NOMO-1 (cell line): Measurements from ENCODE around the gene DHCR7.

Experiments
- DNase-seq, 2 experiments: peaks; one replicate each; lab custom pipeline; 2025; ENCODE audit not compliant: unreplicated experiment in 2 of 2; lab: John Stamatoyannopoulos, UW

The DHCR7 gene

DNA sequence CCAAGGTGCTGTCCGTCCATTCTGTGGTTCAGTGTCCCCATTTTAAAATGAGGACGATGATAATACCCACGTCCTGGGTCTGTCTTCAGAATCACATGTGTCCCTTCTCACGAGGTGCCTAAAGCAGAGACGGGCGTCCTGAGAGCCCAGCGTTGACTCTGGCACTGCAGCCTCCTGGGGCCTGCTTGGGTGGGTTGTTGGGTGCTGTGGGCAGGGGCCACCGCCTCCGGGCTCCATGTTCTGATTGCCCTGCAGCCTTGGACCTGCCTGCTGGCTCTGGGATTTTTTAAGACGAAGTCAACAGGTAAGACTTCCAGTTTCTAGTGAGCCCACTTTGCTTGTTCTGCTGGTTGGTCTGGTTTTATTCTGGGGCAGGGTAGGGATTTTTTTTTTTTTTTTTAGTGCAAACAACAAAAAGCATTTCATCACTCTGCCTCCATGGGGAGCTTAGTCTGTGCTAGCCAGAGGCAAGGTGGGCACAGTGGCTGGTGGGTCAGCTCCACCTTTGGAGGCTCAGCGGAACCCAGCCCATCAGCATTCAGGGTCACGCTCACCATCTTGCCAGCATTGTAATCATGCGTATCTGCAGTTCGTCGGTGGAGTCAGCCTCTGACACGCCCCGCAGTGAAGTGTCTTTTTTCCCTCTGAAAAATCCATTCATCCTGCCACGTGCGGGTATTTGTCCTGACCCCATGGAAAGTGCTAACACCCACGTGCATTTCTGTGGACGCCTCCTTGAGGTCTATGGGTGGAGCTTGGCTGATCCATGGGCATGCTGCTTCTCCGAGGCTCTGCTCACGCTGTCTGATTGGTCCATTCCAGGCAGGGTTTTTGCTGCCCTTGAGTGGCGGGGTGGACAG lies 33.1 kb upstream of the DHCR7 start:
- no peak for DNase-seq

DNA sequence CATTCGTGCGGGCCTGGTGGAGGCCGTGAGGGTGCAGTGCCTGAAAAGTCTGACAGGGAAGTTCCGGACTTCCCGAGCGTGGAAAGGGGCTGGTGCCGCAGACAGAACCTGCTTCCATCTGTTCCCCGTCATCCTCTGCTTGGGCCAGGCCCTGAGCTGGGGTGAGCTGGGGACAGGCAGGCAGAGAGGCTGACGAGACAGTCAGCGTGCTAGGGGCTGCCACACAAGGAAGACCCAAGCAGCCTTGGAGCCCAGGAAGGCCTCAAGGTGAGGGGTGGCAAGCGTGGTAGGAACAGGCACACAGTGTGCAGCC lies 30.3 kb upstream of the DHCR7 start:
- no peak for DNase-seq

DNA sequence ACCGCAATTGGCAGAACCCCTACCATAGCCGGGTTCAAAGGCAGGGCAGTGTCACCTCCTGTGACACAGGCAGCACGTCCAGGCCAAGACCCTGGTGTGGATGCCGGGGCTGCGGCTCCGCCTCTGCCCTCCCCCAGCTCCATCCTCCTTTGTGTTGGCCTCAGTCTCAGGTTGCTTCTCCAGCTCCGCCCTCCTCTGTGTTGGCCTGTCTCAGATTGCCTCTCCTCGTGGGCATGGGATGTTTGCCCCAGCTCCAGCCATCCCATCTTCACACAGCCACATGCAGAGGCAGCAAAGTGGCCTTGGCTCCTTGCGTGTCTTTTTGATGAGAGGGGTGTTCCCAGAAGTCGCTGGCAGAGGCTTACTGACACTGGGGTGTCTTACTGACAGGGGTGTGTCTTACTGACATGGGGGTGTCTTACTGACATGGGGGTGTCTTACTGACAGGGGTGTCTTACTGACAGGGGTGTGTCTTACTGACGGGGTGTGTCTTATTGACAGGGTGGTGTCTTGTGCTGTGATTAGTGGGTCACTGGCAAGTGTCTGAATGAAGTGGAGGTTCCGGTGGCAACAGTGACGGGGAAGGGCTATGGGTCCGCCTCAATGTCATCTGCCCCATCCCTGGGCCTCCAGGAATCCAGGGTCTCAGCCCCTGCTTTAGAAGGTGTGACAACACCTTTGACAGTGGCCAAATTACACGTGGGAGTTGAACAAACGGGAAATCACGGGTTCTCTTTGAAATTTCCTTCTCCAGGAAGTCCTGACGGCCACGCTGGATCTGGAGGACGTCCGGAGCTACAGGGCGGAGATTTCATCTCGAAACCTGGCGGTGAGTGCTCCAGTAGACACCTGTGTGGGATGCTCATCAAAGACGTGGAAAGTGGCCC lies 29.7 kb upstream of the DHCR7 start:
- DNase-seq, result no peak

DNA sequence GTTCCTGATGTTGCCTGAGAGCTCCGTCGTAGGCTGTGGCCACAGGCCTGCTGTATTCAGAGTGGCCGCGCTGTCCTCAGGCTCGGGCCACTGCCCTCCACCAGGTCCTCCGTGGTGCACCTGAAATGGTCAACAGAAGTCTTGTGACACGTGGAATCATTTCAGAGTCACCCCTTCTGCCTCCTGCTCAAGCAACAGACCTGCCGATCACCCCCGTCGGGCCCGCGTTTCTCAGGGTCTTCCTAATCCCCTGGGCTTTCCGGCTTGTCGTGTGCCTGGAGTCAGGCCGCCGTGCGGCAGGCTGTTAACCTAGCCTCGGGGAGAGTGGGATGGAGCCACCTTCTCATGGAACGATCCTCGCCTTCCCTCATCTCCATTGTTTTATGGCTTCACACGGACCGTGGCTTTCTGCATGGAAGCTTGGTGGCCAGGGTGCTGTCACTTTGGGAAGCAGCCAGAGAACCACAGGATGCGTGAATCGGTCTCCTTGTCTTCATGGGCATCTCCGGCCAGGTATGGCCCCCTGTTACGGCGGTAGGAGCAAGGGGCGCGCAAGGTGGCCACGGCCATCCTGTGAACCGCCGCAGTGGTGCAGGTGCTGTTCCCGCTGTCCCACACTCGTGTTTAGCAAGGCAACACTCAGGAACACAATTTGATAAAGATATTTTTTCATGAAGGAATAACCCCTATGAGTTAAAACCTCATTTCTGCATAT lies 28.9 kb upstream of the DHCR7 start:
- no peak for DNase-seq

DNA sequence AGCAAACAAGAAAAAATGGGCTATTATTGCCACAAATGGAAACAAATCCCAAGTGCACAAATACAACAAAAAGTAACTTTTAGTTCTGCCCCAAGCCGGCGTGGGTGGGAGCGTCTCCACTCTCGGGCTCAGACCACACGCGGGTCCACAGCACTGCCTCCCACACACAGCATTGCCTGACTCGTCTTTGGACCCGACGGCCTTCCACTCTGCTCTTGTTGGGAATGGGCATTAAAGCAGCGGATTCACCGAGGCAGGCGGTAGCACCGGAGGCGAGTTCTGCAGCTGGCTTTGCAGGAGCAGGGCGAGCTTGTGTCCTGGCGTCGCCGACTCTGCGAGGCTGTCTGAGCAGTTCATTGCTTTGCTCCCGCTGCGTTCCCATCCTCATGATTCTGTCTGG lies 27.8 kb upstream of the DHCR7 start:
- DNase-seq, result no peak

DNA sequence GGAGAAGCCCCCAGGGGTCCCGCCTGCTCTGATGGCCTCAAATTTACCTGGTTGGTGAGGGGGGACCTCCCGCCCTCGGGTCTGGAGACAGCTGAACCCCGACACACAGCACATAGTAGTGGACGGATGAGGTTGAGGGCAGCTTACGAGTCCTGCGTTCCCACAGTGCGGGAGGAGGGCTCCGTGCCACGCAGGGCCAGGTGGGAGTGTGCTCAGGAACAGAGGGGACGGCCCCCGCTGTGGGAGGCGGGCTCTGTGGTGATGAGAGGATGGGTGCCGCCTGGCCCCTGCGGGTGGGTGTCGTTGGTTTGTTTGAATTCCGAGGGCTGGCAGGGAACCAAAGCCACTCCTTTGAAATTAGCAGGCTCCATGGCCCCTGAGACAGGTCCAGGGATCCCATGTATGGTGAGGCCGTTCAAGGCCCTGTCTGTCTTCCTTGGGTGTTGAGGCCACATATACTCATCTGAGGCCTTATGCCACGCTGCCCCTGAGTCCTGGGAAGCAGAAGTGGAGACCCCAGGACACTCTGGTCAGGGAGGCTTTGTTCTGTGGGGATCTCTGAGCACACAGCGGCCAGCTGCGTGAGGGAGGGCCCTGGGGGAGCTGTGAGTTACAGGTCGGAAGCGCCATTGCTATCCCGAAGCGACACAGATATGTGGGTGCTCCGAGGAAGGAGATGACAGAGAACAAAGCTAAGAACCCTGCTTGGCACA lies 26.7 kb upstream of the DHCR7 start:
- DNase-seq, result no peak

DNA sequence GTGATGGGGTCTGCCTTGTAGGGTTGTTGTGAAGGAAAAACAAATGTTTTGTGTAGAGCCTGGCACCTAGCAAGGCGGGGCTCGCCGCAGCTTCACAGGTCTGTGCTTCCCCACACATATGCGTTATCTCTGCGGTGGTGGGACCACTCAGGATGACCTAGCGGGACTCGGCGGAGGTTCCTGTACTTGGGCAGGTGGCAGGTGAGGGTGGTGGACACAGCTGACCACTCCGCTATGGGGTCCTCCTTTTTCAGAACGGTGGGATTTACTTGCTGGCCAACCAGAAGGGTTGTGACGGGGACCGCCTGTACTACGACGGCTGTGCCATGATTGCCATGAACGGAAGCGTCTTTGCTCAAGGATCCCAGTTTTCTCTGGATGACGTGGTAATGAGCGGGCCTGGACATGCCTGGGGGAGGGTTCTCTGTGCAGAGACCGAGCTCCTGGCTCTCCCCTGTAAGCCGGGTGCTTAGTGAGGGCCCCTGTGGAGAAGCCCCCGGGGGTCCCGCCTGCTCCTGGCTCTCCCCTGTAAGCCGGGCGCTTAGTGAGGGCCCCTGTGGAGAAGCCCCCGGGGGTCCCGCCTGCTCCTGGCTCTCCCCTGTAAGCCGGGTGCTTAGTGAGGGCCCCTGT lies 26.1 kb upstream of the DHCR7 start:
- DNase-seq, result no peak

DNA sequence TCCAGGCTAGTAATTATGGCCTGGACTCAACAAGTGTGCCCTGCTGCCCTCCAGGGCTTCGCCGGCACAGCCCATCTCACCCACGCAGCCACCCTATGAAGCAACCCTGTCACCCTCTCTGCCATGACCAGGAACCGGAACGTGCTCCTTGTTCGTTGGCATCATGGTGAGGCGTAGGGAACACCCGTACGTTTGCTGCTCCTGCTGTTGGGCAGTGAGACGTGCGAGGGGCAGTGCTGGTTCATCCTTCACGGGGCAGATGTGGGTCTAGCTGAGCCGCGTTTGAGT lies 25.5 kb upstream of the DHCR7 start:
- DNase-seq, result no peak

DNA sequence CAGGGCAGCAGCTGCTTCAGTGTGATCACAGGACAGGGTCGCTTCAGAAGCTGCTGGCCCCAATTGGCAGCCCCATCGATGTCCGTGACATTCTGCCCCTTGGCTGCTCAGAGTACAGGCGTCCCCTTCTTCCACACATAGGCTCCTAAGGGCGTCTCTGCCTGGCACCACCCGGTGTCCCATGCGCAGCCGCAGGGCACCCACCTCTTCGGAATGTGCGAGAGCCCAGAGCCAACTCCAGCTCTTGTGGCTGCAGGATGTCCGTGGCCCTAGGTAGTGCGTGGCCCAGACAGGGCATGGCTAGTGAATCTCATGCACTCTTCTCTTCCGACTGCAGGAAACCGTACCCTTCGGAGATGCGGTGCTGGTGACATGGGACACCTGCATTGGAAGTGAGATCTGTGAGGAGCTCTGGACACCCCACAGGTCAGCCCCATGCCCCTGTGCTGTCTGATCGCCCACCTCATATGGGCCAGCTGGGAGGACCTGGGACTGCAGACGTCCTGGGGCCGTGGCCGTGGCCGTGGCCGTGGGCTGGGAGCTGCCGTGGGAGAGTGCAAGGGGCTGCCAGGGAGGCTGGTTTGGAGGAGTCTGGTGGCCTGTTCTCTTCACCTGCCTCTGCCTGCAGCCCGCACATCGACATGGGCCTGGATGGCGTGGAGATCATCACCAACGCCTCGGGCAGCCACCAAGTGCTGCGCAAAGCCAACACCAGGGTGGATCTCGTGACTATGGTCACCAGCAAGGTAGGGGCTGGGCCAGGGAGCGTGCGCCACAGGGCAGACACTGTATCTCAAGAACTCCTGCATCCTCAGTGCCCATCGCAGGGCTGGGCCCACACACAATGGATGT lies 25.0 kb upstream of the DHCR7 start:
- DNase-seq, result no peak

DNA sequence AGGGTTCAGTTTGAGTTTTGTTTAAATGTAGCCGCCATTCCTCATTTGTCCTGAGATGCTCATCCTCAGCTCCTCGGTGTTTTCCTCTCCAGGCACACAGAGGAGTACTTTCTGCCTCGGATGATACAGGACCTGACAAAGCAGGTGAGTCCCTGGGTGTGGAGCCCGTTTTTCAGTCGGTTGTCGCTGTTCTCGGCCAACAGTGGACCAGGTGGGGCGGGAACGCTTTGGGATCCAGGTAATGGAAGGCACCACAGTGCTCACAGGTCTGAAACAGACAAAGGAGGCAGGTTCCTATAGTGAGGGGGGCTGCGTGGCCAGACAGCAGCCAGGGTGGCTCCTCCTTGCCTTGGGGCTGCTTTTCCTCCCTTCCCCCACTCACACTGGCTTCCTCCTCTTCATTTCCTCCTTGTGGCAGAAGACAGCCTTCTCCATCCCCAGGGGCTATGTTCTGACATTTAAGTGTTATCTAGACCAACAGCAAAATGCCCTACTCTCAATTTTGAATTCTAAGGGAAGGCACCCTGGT lies 24.2 kb upstream of the DHCR7 start:
- DNase-seq, result no peak

DNA sequence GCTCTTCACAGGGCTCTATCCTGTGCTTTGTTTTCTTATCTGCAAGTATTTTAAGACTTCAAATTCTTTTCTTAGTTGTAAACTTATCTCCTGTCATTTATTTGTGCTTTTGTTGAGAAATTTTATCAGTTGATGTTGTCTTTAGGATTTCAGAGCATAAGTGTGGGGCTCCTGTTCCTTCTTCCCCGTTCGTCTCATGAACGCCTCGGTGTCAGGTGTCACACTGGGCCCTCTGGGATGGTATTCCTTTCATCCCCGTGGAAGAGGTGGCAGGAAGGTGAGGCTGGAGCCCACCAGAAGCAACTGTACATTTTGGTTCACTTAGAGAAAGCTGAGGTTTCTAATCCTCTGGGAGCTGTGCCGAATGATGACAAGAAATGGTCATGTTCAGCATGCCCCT lies 22.8 kb upstream of the DHCR7 start:
- no peak for DNase-seq

DNA sequence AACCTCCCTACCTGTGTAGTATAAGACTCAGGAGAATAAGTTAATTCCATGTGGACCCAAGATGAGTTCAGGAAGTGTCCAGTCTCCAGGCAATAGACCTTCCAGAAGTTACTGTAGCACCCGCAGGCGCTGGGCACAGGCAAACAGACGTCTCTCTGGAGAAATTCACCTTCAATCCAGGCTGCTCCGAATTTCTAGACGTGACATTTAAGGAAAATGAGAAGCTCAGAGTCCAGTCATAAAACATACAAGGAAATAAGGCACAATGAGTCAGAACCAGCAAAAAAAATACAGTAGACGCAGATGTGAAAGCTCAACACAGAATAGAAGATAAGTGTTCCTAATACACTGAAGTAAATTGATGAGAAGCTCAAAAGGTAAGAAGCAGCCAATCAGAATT lies 19.0 kb upstream of the DHCR7 start:
- no peak for DNase-seq

DNA sequence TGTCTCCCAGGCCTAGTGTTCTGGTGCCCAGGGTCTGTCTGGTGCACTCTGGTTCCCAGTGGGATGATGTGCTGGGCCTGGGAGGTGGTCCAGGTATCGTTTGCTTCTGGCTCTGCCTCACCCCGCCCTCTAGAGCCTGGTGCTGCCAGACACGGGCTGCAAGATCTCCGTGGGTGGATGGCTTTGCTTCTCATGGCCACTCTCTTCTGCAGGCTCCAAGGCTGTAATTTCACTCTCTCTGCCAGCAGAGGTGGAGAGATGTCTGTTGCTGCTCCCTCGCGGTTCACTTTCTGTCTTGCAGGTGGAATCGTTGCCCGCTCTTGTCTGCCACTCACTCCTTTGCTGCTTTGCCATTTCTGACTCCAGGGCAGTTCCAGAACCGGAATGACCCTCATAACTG lies 18.2 kb upstream of the DHCR7 start:
- DNase-seq, result no peak

DNA sequence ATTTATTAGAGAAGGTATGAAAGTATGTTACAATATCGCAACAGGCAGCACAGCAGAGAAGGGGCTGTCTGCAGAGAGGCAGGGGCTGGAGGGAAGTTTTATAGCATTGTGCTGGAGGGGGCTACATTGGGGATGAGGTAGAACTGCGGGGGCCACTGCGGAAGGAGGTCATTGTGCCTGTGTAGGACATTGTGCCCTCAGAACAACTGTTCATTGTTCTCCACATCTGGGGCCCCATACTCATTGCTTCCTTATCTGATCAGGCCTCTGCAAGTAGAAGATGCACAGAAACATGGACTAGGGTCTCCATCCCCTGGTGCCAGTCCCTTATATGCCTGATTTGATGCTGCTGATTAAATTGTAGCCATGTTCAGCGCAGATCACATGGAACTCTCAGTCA lies 16.9 kb upstream of the DHCR7 start:
- no peak for DNase-seq

DNA sequence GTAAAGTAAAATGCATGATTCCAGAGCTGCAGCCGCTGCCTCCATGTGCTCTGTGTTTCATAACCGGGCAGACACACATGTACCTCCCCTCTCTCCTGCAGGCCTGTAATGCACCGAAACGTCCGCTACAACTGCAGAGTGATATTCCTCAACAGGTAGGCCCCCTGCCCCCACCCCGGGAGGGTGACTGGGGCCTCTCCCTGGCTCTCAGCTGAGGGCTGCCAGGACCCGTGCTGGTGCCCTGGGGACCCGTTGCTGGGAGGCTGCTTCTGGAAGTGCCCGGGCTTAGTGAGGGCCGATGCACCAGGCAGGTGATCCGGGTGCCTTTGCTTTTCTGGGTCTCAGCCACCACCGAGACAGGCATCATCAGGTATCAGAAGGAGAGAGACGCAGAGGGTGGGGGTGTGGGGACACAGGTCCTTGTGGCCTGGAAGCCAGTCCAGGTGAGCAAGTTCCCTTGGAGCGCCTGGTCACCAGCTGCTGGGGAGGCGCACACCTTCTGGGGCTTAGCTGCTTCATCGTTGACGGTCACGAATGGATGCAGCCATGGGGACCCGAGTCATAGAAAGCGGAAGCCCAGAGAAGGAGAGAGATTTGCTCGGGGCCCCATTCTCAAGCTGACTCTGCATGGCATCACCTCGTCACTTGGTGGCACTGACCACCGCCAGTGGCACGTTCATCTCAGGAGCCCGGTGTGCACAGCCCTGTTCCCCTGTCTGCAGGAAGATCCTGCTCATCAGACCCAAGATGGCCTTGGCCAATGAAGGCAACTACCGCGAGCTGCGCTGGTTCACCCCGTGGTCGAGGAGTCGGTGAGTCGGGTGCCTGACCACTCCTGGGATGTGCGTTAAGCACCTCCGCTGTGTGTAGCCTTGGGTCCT lies 15.4 kb upstream of the DHCR7 start:
- no peak for DNase-seq

DNA sequence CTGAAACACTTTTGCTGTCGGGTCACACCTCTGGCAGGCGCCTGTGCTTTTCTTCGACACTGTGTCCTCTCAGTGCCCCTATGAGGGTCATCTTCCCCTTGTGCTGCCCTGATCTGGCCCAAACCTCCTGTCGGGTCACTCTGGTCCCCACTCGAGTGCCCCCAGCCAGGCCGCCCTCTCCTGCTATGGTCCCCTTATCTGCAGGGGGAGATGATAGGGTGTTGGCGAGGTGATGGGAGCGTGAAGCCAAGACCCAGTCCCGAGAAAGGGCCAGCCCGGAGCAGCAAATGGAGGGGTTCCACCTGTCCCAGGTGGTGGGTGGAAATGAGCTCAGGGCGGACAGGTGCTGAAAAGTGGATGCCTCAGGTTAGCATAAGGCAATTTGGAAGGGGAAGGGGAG lies 14.5 kb upstream of the DHCR7 start:
- DNase-seq, result no peak

DNA sequence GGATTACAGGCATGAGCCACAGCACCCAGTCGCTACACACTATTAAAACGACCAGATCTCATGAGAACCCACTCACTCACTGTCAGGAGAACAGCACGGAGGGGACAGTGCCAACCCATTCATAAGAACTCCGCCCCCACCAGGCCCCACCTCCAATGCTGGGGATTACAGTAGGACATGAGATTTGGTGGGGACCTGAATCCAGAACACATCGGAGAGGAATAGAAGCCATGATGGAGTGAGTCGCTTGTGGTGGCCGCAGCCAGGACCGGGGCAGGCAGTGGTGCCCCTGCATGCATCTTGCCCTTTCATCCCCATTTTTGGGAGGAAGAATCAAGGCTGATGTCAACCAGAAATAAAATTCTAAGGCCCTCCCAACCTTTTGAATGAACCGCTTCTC lies 13.5 kb upstream of the DHCR7 start:
- DNase-seq, result no peak

DNA sequence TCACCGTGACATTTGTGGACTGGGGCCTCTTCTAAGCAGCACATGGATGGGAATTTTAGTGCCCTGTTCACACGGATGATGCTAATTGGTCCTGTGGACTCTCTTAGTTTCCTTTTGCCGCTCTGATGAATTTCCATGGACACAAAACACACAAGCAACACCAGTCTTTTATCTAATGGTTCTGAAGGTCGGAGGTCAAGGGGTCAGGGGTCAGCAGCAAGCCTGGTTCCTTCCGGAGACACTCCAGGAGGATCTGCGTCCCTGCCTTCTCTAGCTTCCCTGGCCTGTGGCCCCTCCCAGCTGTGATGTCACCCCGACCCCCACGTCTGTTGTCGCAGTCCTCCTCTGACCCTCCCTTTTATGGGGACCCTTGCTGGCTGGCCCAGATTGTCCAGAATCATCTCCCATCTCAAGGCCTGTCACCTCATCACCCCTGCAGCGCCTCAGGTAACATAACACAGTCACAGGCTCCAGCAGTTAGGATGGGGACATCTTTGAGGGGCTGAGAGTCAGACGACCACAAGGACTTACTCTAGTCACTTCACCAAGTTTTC lies 11.7 kb upstream of the DHCR7 start:
- no peak for DNase-seq
